NCI-H1417 treated with DMSO at 0.1 percent for 48 hours (cell line): Measurements from ENCODE around the gene SH3BP5L.

Experiments
- DNase-seq: peaks from one replicate; lab custom pipeline; 2025; lab: John Stamatoyannopoulos, UW

The SH3BP5L gene

DNA sequence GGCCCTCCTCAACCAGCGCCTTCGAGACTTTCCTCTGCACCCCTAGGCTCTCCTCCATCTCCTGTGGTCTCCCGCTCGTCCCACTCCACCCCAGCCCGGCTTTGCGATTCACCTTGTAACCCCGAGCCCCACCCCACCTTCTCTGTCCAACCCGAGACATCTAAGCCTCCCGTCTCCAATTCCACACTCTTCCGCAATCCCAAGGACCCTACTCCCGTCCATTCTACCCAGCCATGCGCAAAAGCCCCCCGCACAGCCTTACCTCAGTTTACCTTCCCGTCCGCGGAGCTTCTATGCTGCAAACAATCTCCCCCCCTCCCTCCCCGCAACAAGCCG lies 174 bp downstream of the SH3BP5L start:
- no peak for DNase-seq

DNA sequence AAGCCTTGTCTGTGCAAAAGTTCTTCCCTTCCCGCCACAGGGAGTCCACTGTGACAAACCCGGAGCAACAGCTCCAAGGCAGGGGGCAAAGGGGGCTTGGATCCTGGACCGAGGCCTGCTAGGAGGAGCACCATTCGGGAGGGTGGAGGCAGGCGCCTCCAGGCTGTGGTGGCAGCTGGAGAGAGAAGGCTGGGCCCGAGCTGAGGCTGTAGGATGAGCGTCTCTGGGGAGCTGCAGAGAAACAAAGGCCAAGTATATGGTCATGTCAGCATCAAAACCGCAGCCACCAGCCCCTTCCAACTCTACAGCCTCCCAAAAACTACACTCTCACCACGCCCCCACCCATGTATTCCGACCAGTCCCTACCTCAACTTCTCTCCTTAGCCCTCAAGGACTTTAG lies 579 bp downstream of the SH3BP5L start:
- DNase-seq: no peak

DNA sequence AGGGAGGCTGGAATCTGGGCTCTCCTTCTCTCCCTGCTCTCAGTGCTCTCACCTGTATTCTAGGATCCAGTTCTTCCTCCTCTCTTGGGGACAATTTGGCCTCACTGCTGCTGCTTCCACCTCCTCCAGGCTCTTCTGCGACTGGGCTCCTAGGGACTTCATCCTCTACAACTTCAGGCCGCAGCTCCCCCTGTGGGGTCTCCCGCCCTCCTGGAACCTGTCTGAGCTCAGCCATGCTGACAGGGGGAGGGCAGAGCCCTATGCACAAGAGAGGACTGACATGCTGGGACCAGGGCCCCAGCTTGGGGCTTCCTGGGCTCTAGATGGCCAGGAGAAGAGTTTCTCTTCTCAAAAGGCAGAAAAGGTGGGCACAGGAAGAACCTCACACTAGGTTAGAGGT lies 1.0 kb downstream of the SH3BP5L start:
- DNase-seq: no peak

DNA sequence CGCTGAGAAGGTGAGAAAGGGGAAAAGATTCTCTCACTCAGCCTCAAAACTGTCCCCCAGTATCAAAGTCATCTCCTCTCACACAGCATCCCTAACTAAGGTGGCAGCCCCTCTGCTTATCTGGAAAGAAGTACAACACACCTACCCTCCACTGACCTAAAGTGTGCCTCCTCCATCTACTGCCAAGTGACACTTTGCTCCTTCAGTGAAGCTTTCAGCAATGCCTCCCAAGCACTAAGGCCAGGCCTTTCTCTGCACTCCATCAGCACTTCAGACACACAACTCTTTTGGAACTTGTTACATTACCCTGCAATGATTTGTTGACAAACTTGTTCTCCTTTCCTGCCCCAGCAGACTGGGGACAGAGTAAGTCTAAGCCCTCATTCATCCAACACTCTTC lies 1.4 kb downstream of the SH3BP5L start:
- no peak for DNase-seq

DNA sequence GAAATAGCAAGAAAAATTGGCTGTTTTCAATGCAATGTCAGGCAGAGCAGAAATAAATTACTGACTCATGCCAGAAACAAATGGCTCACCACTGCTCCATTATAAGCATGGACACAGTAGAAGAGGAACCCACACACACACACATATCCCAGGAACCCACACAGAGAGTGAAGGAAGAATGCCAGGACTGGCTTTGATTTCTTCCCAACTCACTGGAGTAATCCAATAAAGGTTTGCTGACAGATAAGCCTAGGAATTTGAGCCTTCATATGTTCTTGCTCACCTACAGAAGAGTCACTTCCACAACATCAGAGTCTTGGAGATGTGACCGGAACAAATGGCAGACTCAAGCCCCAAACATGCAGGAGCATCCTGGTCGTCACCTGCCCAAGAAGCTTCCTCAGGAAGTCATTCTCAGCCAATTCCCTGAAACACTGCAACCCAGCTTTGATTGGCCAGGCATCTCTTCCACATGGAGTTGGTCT lies 2.2 kb downstream of the SH3BP5L start:
- no peak for DNase-seq

DNA sequence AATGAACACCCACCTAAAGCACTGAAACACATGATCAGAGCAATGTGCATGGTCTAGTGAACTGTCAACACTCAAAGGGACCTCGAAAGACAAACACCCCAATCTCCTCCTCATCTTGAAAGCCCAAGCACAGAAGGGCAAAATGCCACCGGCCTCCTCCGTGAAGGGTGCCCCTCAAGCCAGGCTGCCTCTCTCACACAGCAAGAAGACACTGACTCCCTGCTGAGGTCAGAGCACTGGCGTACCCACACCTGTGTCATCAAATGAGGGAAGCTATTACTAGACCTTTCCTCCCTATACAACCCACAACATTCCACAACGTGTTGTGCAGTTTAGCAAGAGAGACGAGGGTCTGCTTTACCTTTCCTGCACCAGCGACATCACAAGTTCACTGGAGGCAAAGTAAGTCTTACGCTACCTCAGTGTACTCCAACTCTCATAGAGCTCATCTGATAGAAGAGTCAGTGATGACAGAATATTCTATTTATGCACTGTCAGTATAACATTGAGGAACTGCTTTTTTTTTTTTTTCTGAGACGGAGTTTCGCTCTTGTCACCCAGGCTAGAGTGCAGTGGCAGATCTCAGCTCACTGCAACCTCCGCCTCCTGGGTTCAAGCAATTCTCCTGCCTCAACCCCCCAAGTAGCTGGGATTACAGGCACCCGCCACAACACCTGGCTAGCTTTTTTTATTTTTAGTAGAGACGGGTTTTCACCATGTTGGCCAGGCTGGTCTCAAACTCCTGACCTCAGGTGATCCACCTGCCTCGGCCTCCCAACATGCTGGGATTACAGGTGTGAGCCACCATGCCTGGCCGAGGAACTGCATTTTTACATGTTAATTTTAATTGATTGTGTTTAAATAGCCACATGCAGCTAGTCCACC lies 3.3 kb downstream of the SH3BP5L start:
- no peak for DNase-seq

DNA sequence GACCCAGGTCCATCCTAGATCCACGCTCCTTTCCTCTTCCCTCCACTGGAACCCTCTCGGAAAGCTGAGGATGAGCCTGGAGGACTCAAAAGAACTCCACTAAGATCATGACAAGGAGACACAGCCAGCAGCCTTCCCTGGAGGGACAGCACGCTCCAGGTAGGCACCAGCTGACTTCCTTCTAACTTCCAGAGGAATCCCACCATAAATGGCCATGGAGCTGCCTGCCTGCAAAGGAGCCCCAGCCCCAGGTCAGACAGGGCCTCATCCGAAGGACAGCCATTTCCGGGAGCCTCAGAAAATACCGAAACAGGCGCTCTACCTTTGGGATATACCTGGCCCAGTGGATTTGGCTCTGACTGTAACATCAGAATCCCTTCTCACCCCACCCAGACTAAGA lies 4.1 kb downstream of the SH3BP5L start:
- no peak for DNase-seq

DNA sequence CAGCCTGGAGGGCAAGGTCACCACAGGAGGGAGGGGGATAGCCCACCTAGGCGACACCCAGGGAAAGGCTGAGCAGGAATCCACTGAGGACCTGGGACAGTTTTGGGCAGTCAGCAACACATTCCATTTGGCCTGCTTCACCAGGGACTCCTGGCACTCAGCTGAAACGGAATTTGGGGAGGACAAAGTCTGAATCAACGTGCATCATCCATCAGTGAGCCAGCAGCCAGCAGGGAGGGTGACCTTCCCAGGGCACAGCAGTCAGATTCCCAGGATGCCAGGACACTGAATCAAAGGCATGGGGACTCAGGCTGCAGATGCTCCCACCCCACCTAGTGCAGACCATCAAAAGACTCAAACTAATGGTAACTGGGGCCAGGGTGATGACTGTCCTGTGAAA lies 4.6 kb downstream of the SH3BP5L start:
- DNase-seq: no peak

DNA sequence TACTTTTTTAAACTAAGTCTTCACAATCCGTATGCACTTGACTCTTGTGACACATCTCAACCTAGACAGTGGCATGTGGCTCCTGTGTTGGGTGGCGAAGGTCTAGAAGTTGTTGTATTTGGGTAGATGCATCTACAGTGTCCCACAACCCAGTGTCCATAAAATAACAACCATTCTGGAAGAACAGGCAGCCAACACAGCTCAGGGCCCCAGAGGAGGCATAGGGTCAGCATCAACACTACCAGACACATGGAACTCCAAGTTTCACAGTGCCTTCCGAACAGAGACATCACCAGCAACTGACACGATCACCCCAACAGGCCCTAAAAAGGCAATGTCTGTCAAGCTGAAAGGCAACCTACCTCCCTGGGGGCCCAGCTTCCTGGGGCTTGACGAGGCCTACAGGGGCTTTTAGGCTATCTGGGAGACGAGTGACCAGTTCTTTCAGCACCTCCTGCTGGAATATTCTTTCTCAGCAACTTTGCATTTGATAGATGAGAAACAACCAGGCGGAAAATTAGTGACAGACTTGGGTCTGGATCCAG lies 5.6 kb downstream of the SH3BP5L start:
- no peak for DNase-seq

DNA sequence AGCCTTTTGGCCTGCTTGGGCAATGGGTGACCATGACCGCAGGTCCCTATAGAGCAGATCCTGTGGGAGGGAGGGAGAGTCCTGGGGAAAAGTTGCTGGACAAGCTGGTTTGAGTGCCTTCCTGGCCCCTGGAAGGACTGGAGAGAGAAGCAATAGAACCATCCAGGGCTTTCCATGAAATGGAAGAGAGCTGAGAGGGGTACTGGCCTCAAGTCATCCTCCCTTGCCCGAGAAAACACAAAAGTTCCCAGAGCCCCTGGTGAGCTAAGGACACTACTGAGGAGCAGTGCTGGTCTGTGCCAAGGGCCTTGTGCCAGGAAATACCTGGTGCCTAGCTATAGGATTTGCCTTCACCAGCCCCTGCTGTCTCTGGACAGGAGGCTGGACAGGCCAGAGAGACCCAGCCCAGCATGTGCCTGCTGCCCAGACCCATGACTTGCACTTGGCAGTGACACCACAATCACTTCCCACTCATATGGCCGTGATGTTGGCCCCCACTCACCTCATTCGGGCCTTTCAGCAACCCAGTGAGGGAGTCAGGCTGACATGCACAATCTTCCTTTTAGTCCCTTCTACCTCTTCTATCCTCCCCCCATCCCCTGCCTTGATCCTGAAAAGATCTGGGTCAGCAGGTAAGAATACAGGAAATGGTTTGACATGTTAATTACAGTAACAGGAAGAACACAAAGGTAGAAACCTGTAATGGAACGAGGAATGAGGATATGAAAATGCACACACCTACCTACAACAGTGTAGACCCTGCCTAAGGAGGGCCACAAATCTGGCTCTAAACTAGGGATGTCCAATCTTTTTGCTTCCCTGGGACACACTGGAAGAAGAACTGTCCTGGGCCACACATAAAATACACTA lies 7.0 kb downstream of the SH3BP5L start:
- no peak for DNase-seq

DNA sequence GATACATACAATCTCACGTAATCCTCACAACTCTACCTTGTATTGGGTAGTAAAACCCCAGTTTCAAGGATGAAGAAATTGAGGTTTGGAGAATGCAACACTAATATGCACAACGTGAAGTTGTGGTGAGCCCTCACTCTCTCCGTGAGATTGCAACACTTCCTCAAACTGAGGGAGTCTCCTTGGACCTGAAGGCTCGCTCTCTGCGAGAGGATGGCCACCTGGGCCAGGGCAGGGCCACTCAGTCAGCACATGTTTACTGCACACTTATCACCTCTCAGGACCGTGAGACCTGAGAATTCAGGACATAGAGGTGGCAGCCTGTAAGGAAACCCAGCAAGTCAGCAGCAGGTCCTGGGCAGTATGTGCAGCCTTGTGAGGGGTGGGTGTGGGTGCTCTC lies 8.7 kb downstream of the SH3BP5L start:
- DNase-seq: no peak

DNA sequence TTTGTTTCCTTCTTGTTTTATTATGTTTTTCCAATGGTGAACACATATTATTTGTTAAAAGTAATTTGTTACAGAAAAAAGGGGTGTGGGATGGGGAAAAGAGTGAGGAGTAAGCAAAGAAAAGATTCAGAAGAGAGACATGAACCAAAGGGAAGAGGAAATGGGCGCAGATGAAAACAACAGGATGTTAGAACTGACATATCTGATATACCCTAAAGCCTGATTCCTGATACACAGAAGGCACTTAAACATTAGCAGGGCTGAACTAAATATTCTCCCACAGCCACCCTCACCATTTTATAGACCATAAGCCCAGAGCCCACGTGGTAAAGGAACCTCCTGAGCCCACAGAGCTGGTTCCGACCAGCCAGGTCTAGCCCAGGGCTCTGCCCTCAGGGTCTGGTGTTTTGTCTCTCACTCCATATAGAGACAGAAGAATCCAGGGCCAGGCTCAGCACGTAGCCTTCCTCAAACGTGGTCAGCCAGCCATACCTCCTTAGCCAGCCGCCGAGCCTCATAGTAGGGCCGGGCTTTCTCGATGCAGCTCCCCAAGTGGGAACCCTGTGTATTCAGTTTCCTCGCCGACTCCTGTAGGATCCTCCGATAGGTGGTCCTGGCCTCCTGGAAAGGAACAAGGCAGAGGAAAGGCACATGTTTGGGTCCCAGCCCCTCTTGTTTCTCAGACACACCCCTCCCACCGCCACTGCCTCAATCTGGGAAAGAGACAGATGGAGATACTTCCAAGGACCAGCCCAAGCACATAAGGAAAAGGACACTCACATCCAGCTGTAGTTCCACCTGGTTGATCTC lies 9.5 kb downstream of the SH3BP5L start:
- DNase-seq: no peak

DNA sequence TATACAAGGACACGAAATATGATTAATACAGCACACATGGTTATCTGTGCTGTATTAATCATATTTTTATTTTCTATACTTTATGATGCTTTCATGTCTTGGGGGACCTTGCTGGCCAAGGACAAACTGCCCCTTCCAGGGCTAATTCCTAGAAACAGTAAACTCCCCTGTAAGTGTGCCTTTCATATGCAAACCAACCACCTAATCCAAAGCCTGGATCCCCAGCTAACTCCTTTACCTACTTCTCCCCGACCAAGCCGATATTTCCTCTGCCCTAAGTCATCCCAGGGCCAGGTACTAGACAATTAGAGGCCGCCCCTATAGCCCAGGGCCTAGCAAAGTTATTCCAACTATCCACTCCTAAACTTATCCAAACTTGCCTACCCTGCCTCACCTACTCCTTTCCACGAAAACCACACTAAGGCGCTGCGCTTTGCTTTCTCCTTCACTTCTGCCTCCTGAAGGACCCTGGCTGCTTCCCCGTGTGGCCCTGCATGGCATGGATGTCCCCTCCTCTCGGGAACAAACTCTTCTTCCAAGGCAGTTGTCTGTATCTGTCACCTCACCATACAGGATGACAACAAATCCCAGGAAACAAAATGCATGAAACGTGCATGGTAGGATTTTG lies 10.2 kb downstream of the SH3BP5L start:
- no peak for DNase-seq

DNA sequence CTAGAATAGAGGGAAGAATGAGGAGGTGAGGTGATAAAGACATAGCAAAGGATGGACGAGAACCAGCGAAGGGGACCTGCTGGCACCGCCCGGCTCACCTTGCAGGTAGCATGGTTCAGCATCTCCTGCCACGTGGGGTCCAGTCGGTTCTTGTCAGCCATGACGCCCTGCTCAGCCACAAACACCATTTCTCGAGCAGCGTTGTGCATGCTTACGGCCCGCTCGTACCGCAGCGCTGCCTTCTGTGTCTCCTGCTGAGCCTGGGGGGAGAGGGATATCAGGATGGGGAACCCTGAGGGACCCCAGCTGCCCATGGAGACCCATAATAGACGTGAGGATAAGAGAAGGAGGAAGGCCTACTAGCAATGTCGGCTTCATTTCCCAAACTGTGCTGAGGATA lies 11.4 kb downstream of the SH3BP5L start:
- DNase-seq: no peak

DNA sequence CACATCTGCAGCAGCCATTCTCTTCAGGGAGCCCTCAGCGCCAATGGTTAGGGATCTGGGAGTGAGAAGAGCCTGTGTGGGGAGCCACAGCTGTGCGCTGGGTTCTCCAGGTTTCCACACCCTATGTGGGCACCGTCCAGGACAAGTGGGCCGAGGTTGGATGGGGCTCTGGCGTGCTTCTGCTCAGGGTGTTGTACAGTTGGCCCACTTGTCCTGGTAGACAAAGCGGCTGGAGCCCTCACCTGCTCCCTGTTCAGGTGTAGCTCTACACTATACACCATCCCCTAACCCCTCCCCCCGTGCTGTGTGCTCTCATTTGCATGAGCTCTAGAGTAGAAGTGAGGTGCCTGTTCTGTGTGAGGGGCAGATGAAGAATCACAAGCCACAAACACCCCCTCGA lies 12.2 kb downstream of the SH3BP5L start:
- DNase-seq: no peak

DNA sequence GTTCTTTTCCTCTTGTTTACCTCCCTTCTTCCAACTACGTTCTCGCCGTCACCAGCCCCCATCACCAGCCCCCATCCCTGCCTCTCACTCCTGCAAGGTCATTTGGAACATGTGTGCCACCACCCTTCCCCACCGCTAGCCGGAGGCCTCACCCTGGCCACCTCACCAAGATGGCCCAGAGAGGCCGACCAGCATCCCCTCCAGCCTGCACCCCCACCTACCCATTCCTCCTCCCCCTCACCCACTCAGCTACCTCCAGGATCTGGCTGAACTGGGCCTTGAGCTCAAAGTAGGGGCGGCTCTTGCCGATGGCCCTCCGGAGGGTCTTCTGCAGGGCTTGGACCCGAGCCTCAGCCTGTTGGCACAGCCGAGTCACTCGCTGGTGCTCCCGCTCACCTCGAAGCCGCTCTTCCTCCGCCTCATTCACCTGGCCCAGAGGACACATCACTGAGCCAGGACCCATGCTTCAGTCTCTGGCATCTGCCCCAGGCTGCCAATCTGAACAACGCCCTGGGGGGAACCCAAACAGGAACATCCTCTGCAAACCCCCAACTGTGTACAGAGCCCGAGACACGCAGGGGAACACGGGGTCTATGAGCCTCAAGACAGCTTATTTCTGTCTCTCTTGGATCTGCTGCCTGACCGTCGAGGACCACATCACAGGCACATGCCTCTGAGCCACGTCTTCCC lies 12.8 kb downstream of the SH3BP5L start:
- DNase-seq: no peak

DNA sequence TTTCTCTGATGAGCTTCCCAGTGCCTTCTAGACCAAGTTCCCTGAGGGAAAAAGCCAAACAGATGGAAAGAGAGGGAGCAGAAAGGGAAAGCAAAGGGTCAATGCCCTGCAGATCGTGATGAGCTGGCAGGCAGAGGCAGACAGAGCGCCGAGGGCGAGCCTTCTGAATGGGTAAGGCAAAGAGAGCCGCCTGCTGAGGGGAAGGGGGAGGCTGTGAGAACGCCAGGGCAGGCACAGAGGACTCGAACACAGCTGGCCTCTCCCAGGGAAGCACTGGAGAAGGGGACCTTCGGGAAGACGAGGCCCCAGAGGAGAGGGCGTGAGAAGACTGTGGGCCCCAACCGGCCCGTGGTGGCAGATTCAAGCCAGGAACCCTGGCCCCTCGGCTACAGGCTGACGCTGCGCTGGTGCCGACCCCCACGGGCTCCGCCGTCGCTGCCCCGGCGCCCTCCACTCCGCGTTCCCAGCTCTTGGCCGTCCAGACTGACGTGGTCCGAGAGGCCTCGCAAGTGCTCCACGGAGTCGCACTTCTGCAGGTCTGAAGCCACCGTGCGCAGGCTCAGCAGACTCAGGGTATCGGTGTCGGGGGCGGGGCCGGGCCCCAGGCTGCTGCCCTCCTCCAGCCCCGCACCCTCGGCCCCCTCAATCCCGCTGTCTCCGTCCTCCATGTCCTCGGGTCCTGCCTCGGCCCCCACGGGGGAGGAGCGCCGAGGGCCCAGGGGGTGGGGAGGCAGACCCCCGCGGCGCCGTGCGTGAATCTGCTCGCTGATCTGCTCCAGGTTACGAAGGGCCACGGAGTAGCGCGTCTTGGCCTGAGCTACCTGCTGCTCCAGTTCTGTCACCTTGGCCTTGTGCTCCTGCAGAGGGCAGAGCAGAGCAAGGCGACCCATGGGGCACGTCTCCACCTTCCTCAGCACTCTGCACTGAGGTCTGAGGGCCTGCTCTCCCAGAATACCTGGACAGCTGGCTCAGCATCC lies 13.9 kb downstream of the SH3BP5L start:
- DNase-seq: no peak

DNA sequence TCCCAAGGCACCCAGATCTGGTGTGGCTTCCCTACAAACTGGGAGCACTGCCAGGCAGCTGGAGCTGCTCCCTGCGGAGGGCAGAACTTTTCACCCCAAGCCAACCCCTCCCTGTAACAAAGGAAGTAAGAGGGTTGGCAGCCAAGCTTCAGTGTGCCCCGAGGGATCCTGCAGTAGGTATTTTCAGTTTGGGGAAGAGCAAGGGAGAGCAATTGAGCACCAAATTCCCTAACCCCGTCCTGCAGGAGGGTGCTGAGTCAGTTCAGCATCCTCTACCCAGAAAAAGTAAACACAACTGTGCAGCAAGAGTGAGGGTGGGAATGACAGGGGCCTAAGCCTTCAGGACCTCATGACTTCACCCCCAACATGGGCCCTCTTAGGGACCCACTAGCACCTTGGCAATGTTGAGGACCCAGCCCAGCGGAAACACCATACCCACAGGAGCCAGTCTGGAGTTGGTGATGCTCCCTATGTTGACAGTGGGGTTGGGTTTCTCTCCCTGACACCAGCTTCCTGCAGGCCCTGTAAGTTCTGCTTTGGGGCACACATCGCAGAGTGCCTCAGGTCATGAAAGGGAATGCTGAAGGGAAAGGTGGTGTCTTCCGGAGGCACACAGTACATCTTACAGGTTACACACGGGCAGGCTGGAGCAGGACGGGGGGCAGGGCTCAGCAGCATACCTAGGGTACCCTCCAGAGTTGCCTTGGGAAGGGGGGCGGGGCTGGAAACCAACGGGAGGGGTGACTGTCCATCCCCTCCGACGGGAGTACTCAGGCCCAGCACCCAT lies 14.8 kb downstream of the SH3BP5L start:
- no peak for DNase-seq
